A549 (cell line): ENCODE measurements around the gene SNX14. TPM values are rescaled to one million over a fixed set of nuclear protein-coding genes. Genes with fewer than 3 reads are reported as not detected.

Experiments used
- ATAC-seq, 2 experiments: fragments of 200-7000 bp in 1 of 2; fragments of >200 bp in 1 of 2; cut with Nextera tagmentation in 1 of 2; cut with Tn5 transposase in 1 of 2; 3 replicates each; pipeline versions ENCODE4 v1.8.0 to v1.9.1; 2018 to 2020; ENCODE audit warnings: mild to moderate bottlenecking in 1 of 2, moderate library complexity in 1 of 2
- CTCF ChIA-PET: fragments of 300-600 bp; sonication (Branson Sonifier 250); formaldehyde crosslinking; extraction: SDS; loops from one replicate; lab custom pipeline; 2021; ENCODE audit warnings: antibody characterized with exemption, inconsistent platforms; lab: Yijun Ruan, JAX
- POLR2A ChIA-PET: fragments of 350-600 bp; formaldehyde crosslinking; extraction: SDS; loops from one replicate; lab custom pipeline; 2021; ENCODE audit warnings: antibody characterized with exemption, inconsistent platforms; lab: Yijun Ruan, JAX
- DNase-seq, 2 experiments: peaks; one replicate each; pipeline versions ENCODE4 v3.0.0 to v3.0.0-alpha.2; 2011 to 2016; ENCODE audit warnings: low read depth in 1 of 2, low spot score in 1 of 2
- FAIRE-seq: peaks from 2 replicates; lab custom pipeline; 2011; peaks lifted over from hg19 to GRCh38; lab: Jason Lieb, UNC
- H3K27ac ChIP-seq, 2 experiments: fragments of >200 bp; sonication (Bioruptor Twin); formaldehyde crosslinking; 3 replicates each; pipeline ENCODE4 v1.5.1; 2016 to 2017
- H3K4me1 ChIP-seq: fragments of >200 bp; sonication (Bioruptor Twin); formaldehyde crosslinking; 3 replicates; pipeline ENCODE4 v1.6.1; 2016
- H3K4me2 ChIP-seq: fragments of >200 bp; sonication (Bioruptor Twin); formaldehyde crosslinking; 3 replicates; pipeline ENCODE4 v1.6.1; 2016
- H3K4me3 ChIP-seq: fragments of >200 bp; sonication (Bioruptor Twin); formaldehyde crosslinking; 3 replicates; pipeline ENCODE4 v1.5.1; 2016
- H3K9me3 ChIP-seq: fragments of >200 bp; sonication (Bioruptor Twin); formaldehyde crosslinking; 3 replicates; pipeline ENCODE4 v1.6.1; 2016
- ATOH8 ChIP-seq: fragments of 250-450 bp; sonication (Bioruptor Pico); IDR thresholded peaks from 2 replicates; pipeline ENCODE4 v1.5.0; 2020; ENCODE audit warnings: low read depth, mild to moderate bottlenecking, moderate library complexity
- BCL3 ChIP-seq: fragments of >200 bp; sonication (Bioruptor Twin); formaldehyde crosslinking; IDR thresholded peaks from 3 replicates; pipeline ENCODE4 v1.6.1; 2016
- BHLHE40 ChIP-seq: IDR thresholded peaks from 2 replicates; pipeline ENCODE4 v1.6.1; 2012; ENCODE audit warnings: low read depth, low read length, inconsistent platforms
- CBX2 ChIP-seq: fragments of 200-600 bp; sonication (generic); IDR thresholded peaks from 2 replicates; pipeline ENCODE4 v1.6.1; 2016; ENCODE audit warnings: low read depth, mild to moderate bottlenecking, borderline replicate concordance
- CEBPB ChIP-seq, 2 experiments: fragments of >200 bp in 1 of 2; sonication (Bioruptor Twin) in 1 of 2; formaldehyde crosslinking in 1 of 2; IDR thresholded peaks; 2 replicates each; pipeline ENCODE4 v1.6.1; 2012 to 2016
- CHD2 ChIP-seq: fragments of 150-350 bp; IDR thresholded peaks from 2 replicates; pipeline ENCODE4 v1.6.1; 2014; ENCODE audit warnings: low read length; ENCODE audit not compliant: partially characterized antibody
- ELK1 ChIP-seq: fragments of 150-350 bp; IDR thresholded peaks from 2 replicates; pipeline ENCODE4 v1.6.1; 2014; ENCODE audit warnings: low read depth, mild to moderate bottlenecking, low read length
- ESRRA ChIP-seq: fragments of 150-350 bp; IDR thresholded peaks from 2 replicates; pipeline ENCODE4 v1.6.1; 2014; ENCODE audit warnings: mild to moderate bottlenecking, low read length, borderline replicate concordance
- HES2 ChIP-seq: fragments of >200 bp; sonication (Bioruptor Twin); formaldehyde crosslinking; IDR thresholded peaks from 2 replicates; pipeline ENCODE4 v1.6.1; 2016
- JUN ChIP-seq, 2 experiments: fragments of >200 bp; sonication (Bioruptor Twin); formaldehyde crosslinking; IDR thresholded peaks; 2 replicates in 1 of 2; 3 replicates in 1 of 2; pipeline ENCODE4 v1.6.1; 2016 to 2017
- KDM1A ChIP-seq: fragments of 200-600 bp; sonication (generic); IDR thresholded peaks from 2 replicates; pipeline ENCODE4 v1.6.1; 2016; ENCODE audit warnings: low read depth, mild to moderate bottlenecking
- KDM5A ChIP-seq: fragments of 200-600 bp; sonication (generic); IDR thresholded peaks from 2 replicates; pipeline ENCODE4 v1.6.1; 2016; ENCODE audit warnings: antibody characterized with exemption, mild to moderate bottlenecking
- MAFK ChIP-seq: fragments of 450-650 bp; IDR thresholded peaks from 2 replicates; pipeline ENCODE4 v1.6.1; 2014; ENCODE audit not compliant: partially characterized antibody
- MAX ChIP-seq: IDR thresholded peaks from 2 replicates; pipeline ENCODE4 v1.6.1; 2012
- NFE2L2 ChIP-seq: fragments of 150-350 bp; conservative IDR thresholded peaks from 2 replicates; pipeline ENCODE4 v1.6.1; 2014; ENCODE audit warnings: low read length
- NPAS2 ChIP-seq: fragments of 250-450 bp; sonication (Bioruptor Pico); IDR thresholded peaks from 2 replicates; pipeline ENCODE4 v1.8.0; 2022; ENCODE audit warnings: mild to moderate bottlenecking, moderate library complexity, borderline replicate concordance
- PBX3 ChIP-seq: IDR thresholded peaks from 2 replicates; pipeline ENCODE4 v1.6.1; 2012
- PHF8 ChIP-seq: fragments of 200-600 bp; sonication (generic); IDR thresholded peaks from 2 replicates; pipeline ENCODE4 v1.6.1; 2016; ENCODE audit warnings: low read depth, mild to moderate bottlenecking, antibody characterized with exemption, moderate library complexity, borderline replicate concordance
- POLR2A ChIP-seq: IDR thresholded peaks from 2 replicates; pipeline ENCODE4 v1.6.1; 2012; ENCODE audit warnings: mild to moderate bottlenecking, low read length
- RARB ChIP-seq: fragments of 250-450 bp; sonication (Bioruptor Pico); IDR thresholded peaks from 2 replicates; pipeline ENCODE4 v1.8.0; 2021; ENCODE audit warnings: mild to moderate bottlenecking, moderate library complexity
- RCOR1 ChIP-seq: fragments of 150-350 bp; IDR thresholded peaks from 2 replicates; pipeline ENCODE4 v1.6.1; 2014; ENCODE audit warnings: antibody characterized with exemption, low read length, low read depth
- REST ChIP-seq: fragments of 200-600 bp; sonication (generic); IDR thresholded peaks from 2 replicates; pipeline ENCODE4 v1.6.1; 2016; ENCODE audit warnings: antibody characterized with exemption, mild to moderate bottlenecking, moderate library complexity
- RNF2 ChIP-seq: fragments of 200-600 bp; sonication (generic); IDR thresholded peaks from 2 replicates; pipeline ENCODE4 v1.6.1; 2016; ENCODE audit warnings: low read depth, mild to moderate bottlenecking, antibody characterized with exemption, moderate library complexity, borderline replicate concordance
- TP53 ChIP-seq: fragments of 250-450 bp; sonication (Bioruptor Pico); IDR thresholded peaks from 2 replicates; pipeline ENCODE4 v1.5.0; 2021; ENCODE audit warnings: mild to moderate bottlenecking, moderate library complexity
- USF2 ChIP-seq: fragments of 450-650 bp; IDR thresholded peaks from 2 replicates; pipeline ENCODE4 v1.6.1; 2014; ENCODE audit warnings: antibody characterized with exemption
- ZFP36 ChIP-seq: fragments of 450-650 bp; IDR thresholded peaks from 2 replicates; pipeline ENCODE4 v1.6.1; 2014; ENCODE audit warnings: borderline replicate concordance; ENCODE audit not compliant: partially characterized antibody
- WGBS: methylation state at CpG from one replicate; pipeline ENCODE4 v1.1.6; 2017; ENCODE audit errors: missing lambda C conversion rate; 5-methylcytosine and 5-hydroxymethylcytosine counted together
- polyA plus RNA-seq, 4 experiments: library from polyadenylated mRNA; depleted of rRNA in 3 of 4; stranded (reverse); fragments of >200 nt; fragmentation: RNase III in 1 of 4; extraction: RNeasy Plus Mini Kit Qiagen cat#74134 plus additional on column Dnase treatment in 1 of 4; gene quantifications; 2 replicates in 3 of 4; 3 replicates in 1 of 4; pipeline ENCODE4 v1.2.3, GENCODE V29; 2011 to 2017

SNX14 gene
- polyA plus RNA-seq, 2 of the 4 experiments (the other 2 are of a cell fraction), result 47.1 to 113 TPM

- TF ChIP-seq NFE2L2 (no peak), RNF2 (no peak), CEBPB (IDR thresholded peaks at IDR 0.05) (no peak), NPAS2 (CRISPR knock-in tag) (no peak), ATOH8 (CRISPR knock-in tag) (no peak), PHF8 (no peak), BHLHE40 (no peak), RARB (CRISPR knock-in tag) (no peak), BCL3 (no peak), REST (no peak)
- TF ChIP-seq, all 56 proteins: peak for 0
- Histone ChIP-seq H3K9me3 (no peaks in the 10 kb centered on the region), H3K4me1 (no peaks in the 10 kb centered on the region), H3K4me2 (no peak overlapping the region), H3K4me3 (no peak overlapping the region), H3K27ac (no peak overlapping the region)
- ATAC-seq (no peak), DNase-seq (no peak), FAIRE-seq (no peak)
- ChIA-PET POLR2A (no interaction called here), CTCF (no interaction called here)
- WGBS, result 94% methylated on average over 3 of the region's 3 CpGs
These were observed 41.0 kb downstream of the SNX14 start for GRCh38 chr6:85552652-85553051.

GRCh38 chr6:85551264-85551663, 42.4 kb downstream of the SNX14 start:
- Histone ChIP-seq H3K9me3 (no peaks in the 10 kb centered on the region), H3K4me2 (no peak overlapping the region), H3K4me1 (no peaks in the 10 kb centered on the region), H3K4me3 (no peak overlapping the region), H3K27ac (no peak overlapping the region)
- DNase-seq (peak in 1 of 2 experiments; percentile 31), ATAC-seq (no peak), FAIRE-seq (no peak)
- CTCF ChIA-PET, result no interaction called here
- 93% methylated on average over 1 of the region's 1 CpG for WGBS
- no peak for TF ChIP-seq CHD2
- no peak for TF ChIP-seq RCOR1
- no peak for TF ChIP-seq ELK1
- no peak for TF ChIP-seq KDM1A
- no peak for TF ChIP-seq MAFK
- TF ChIP-seq BCL3, result no peak
- no peak for TF ChIP-seq CBX2
- no peak for TF ChIP-seq ESRRA
- no peak for TF ChIP-seq PHF8
- no peak for TF ChIP-seq TP53 (CRISPR knock-in tag)
- no peak for TF ChIP-seq KDM5A
- no peak for TF ChIP-seq JUN (IDR thresholded peaks at IDR 0.05)
- no peak for TF ChIP-seq MAX
- TF ChIP-seq USF2, result no peak
- no peak for TF ChIP-seq HES2
- TF ChIP-seq PBX3, result no peak
- no peak for TF ChIP-seq ZFP36
- no peak for TF ChIP-seq NFE2L2
- TF ChIP-seq POLR2A, result no peak
- POLR2A ChIA-PET, result no interaction called here
